ENCODE results near the gene CLASRP.
"Not testable (repeated sequence)": the region's sequence is repeated elsewhere in the genome, so short reads cannot be mapped to it uniquely, and the experiment has no call there.

The CLASRP gene

DNA sequence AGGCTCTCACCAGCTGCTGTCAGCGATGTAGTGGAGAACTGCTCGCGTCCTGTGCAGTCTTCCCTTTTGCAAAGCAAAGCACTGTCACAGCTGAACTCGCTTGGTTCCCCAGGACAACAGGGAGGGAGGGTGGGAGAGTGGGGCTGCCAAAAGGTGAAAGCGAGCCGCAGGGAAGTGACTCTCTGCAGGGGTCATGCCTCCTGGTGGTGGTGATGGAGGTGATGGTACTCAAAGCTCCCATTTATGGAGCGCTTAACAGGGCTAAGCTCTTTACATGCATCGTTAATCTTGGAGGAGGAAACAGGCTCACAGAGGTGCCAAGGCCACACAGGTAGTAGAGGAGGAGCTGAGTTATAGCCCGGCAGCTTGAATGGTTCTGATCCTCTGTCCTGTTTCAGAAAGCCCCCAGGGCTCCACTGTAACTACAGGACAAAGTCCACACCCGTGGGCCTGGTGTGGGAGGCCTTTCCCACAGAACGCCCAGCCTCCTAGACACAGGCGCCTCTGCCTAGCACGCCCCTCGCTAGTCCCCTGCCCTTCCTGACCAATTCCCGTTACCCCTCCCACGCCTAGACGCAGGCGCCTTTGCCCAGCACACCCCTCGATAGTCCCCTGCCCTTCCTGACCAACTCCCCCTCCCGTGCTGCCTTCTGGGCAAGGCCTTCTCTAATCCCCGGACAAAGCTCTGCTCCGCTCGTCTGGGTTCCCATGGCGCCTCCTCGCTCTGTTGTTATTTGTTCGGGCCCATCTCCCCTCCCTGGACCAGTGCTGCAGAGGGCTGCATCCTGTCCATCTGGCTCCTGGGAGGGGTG lies 64.9 kb downstream of the CLASRP start:
- DNase-seq (ENCODE audit: low read depth, low spot score): no peak

DNA sequence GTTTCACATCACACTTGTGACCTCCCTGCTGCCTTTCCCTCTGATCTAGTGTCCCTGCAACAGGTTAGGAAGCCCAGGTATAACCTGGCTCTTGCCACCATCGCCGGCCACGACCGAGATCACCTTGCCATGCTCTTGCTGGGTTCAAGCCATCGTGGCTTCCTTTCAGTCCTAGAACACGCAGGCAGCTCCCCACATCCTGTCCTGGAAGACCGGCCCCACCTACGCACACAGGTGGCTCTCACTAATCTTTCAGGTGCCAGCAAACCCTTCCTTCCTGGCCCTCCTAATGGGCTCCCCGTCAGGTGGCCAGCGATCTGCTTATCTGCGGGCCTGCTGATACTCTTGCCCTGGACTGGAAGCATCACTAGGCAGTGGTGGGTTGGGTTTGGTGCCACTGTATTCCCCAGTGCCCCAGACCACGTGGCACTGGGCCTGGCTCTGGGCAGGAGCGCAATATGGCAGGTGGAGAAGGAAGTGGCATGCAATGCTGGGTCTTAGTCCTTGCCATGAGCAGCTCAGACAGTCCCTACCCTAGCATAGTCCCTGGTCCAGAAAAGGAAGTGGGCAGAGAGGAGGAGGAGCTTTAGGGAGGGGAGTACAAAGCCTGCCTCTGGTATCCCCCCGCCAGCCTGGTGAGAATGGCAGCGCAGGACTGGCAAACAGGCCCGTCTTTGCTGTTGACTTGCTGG lies 66.0 kb downstream of the CLASRP start:
- DNase-seq (ENCODE audit: low read depth, low spot score): no peak

- DNase-seq (ENCODE audit: low read depth, low spot score): not testable (repeated sequence)
These were observed 67.5 kb downstream of the CLASRP start for GRCh38 chr19:45106363-45106762.

DNA sequence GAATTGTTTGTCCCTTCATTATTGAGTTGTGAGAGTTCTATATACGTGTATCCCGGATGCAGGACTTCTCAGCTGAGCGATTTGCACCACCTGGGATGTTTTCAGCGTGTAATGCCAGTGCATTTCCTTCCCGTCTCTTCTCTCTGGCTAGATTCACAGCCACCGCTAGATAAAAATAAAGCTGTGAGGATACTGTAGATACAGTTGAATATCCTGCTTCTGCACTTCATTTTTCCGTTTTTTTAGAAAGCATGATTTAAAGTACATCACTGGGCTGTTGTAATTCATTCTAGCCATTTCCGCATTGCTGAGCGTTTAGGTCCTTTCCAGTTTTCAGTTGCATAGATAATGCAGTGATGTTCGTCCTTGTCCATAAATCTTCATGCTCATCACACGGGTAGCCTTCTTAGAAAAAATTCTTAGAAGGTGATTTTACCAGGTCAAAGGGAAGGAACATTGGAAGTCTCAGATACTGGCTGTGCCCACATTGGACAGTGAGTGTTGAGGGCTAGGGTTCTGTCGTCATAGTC lies 68.8 kb downstream of the CLASRP start:
- no peak for DNase-seq (ENCODE audit: low read depth, low spot score)

- no peak for DNase-seq (ENCODE audit: low read depth, low spot score)
These were observed 72.0 kb downstream of the CLASRP start for GRCh38 chr19:45110851-45111266.

DNA sequence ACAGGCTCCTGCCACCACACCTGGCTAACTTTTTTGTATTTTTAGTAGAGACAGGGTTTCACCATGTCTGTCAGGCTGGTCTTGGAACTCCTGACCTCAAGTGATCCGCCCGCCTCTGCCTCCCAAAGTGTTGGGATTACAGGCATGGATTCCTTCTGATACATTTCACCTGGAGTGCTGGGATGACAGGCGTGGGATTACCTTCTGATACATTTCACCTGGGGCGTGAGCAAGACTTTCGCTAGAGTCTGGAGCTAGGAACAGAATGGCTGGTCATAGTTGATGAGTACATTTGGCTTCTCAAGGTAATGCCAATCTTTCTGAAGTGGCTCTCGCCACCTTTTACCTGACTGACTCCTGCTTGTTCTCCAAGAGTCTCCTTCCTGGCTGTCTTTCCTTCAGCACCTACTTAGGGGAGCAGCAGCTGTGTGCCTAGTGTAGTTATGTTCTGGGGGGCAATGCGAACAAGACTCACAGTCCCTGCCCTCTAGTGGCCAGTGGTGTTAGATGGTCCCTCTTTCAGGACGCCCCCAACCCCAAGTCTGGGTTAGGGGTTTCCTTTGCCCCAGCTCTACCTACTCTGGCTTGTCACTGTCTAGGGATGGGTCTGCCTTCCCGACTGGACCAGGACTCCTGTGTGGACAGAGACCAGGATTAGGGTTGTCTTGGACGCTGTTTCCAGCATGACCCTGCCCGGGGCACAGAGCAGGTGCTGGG lies 73.4 kb downstream of the CLASRP start:
- DNase-seq (ENCODE audit: low read depth, low spot score): no peak

- DNase-seq (ENCODE audit: low read depth, low spot score): no peak
These were observed 74.8 kb downstream of the CLASRP start for GRCh38 chr19:45113628-45114027.

DNA sequence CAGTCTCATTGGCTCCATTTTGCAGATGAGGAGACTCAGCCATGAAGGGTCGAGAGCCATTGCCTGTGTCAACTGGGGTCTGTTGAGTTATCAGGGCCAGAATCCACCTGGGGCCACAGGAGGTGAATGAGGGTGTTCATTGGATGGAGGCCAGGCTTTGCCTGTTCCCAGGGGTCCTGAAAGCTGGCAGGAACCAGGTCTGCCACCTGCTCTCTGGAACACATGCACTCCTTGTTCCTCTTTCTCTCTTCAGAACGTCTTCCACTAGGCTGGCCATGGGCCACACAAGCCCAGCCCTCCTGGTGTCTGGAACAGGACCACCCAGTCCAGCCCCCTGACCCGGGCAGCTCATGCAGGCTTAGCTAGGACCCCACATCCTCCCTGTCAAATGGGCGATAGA lies 75.3 kb downstream of the CLASRP start:
- no peak for DNase-seq (ENCODE audit: low read depth, low spot score)

DNA sequence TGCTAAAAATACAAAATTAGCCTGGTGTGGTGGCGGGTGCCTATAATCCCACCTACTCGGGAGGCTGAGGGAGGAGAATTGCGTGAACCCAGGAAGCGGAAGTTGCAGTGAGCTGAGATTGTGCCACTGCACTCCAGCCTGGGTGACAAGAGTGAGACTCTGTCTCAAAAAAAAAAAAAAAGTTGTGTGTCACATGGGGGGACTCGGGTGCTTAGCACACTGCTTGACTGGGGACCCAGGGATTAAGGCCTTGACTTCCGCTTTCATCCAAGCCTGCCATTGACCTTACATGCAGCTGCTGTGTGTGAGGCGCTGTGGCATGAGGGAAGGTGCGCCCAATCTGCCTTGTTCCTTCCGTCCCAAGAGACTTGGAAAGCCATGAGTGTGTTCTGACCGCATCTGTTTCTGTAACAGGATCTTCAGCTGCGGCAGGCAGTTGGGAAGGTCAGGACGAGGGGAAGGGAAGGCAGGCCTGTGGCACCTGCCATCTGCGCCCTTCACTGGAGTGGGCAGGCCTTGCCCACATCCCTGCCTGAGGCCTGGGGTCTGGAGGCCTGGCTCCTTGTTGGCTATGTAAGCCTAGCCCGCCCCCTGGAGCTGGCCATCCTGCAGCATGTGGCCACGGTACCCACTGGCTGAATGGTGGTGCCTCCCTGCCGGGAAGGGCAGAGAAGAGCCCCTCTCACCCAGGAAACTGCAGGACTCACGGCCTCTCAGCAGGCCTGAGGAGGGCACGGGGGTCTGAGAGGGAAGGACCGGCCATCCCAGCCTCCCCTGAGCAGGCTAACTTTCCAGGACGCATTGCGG lies 77.2 kb downstream of the CLASRP start:
- no peak for DNase-seq (ENCODE audit: low read depth, low spot score)

GRCh38 chr19:45117167-45117594 lies 78.3 kb downstream of the CLASRP start:
- no peak for DNase-seq (ENCODE audit: low read depth, low spot score)

DNA sequence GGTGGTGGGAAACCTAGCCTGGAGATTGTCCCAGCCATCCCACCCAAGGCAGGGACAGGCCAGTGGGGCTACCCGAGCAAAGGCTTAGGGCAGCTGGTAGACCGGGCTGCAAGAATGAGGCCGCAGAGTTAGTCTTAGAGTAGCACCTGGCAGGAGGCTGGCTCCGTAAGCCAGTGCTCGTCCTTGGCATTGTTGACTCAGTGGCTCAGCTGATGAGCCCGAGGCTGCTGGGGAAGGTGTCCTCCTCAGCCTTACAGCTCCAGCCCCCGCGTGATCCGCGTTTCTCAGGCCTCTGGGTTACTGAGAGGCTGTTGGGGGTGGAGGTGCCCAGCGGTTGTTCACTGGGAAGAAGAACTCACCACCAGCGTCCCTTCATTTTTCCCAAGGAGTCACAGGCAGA lies 78.8 kb downstream of the CLASRP start:
- no peak for DNase-seq (ENCODE audit: low read depth, low spot score)

DNA sequence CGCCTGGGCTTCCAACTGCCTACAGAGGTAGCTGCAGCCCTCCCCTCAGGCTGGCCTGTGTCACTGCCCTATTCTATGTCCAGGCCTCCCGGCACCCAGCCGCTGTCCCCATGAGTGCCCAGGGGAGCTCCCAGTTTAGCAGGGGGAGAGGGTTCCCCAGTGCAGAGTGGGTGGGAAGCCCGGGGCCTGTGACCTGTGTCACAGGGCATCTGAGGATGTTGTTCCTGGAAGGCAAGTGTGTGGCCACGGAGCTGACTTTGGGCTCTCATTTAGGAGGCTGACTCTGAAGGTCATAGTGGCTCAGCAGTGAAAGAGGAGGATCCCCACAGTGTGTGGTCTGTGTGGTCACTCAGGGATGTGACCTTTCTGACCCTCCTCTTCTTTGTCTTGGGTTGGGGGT lies 79.3 kb downstream of the CLASRP start:
- no peak for DNase-seq (ENCODE audit: low read depth, low spot score)

DNA sequence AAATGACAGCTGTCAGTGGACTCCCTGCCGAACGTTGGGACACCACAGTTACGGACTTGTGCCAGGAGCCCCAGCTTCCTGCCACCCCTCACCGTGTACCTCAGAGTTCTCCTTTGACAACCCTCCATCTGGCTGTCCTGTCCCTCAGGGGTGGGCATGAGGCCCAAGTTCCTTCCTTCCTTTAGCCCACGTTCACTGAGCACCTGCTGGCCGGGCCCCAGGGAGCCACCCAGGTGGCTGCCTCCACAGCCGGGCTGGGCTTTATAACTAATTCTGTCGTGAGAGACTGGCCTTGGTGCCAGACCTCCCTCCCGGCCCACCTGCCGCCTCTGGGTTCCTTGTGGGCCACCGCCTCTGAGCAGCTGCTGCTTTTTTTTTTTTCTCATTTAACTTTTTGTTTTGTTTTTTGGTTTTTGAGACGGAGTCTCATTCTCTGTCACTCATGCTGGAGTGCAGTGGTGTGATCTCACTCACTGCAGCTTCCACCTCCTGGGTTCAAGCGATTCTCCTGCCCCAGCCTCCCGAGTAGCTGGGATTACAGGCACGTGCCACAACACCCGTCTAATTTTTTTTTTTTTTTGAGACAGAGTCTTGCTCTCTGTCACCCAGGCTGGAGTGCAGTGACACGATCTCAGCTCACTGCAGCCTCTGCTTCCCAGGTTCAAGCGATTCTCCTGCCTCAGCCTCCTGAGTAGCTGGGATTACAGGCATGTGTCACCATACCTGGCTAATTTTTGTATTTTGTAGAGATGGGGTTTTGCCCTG lies 79.9 kb downstream of the CLASRP start:
- not testable (repeated sequence) for DNase-seq (ENCODE audit: low read depth, low spot score)

GRCh38 chr19:45119582-45119981 lies 80.7 kb downstream of the CLASRP start:
- no peak for DNase-seq (ENCODE audit: low read depth, low spot score)
